NCI-H128 (cell line): ENCODE results near the gene TENT5A.

ENCODE experiments used
- DNase-seq: peaks from one replicate; lab custom pipeline; 2025; ENCODE audit not compliant: unreplicated experiment; lab: John Stamatoyannopoulos, UW

The TENT5A gene

GRCh38 chr6:81772741-81773140 is 20.3 kb upstream of the TENT5A start:
- DNase-seq = no peak

GRCh38 chr6:81771097-81771496 is 18.6 kb upstream of the TENT5A start:
- no peak for DNase-seq

GRCh38 chr6:81770381-81770780 is 17.9 kb upstream of the TENT5A start:
- no peak for DNase-seq

DNA sequence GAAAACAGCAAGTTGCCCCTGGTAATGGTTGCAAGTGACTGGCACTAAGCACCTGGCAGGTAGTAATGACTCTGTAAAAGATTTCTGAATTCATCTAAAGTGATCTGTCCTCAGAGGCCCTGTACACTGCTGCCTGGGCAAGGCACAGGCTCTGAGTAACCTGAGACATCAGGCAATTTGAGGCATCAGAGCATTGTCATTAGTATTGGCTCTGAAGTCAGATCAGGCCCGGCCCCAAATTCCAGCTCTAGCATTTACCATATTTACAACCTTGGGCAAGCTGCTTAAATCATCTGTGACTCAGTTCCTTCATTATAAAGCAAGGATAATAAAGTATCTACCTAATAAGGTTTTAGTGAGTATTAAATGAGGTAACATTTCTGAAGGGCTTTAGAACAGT is 17.3 kb upstream of the TENT5A start:
- DNase-seq = no peak

DNA sequence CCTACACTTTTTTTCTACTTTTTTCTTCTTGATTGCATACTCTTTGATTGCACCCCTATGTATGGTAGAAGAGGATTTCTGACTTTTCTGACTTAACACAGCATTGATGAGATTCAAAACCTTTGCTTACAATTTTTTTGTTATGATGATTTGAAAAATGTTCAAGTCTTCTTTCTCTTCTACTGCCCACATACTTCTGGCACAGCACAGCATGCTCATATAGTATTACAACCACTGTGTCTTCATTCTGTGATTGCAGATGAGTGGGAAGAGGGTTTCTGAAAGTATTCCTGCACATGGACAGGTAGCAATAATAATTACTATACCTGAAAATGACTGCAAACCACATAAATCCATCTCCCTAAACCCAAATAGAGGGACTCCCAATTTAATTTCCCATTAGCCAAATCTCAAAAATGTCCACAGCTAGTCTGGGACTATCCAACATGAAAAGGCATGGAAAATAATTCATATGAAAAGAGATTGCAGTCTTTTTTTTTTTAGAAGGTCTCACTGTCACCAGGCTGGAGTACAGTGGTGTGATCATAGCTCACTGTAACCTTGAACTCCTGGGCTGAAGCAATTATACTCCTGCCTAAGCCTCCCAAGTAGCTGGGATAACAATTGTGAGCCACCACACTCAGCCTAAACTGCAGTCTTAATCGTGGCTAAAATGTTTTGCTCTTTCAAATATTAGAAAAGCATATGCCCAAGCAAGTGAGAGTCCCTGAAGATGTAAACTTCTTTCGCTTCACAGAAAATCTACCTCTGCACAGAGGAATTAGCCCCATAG is 15.9 kb upstream of the TENT5A start:
- no peak for DNase-seq

GRCh38 chr6:81767163-81767891 is 14.8 kb upstream of the TENT5A start:
- no peak for DNase-seq

- no peak for DNase-seq
Measured at GRCh38 chr6:81766482-81767069, 14.1 kb upstream of the TENT5A start.

DNA sequence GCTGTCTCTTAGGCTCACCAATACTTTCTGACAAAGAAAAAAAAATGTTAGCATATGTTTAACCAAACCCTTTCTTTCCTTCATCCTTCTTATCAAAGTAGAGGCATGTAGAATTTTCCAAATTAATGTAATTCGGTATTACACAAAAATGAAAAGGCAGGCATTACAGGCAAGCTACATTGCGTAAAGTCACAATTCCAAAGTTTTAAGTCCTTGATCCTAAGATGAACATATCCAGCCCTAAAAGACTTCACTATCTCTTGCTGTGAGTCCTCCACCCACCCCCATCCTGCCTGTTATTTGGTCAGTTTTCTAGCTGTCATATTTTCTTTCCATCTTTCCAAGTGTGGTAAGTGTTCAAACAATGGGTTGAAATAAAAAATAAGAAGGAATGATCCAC is 12.1 kb upstream of the TENT5A start:
- DNase-seq = no peak

DNA sequence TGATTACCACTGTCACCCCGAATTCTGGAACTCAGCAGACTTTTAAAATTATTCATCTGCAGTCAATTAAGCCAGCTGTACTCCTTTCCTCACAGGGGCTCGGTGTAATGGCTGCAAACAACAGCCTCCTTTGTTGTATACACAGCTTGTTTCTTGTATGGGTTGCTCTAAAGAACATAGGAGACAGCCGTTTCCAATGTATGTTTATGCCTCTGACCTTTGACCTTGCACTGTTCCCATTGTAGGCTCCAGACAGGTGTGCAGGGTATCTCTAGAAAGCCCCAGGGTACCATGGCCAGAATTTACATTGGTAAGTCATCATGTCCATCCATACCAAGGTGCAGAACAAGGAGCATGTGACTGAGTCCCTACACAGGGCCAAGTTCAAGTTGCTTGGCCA is 11.5 kb upstream of the TENT5A start:
- no peak for DNase-seq

DNA sequence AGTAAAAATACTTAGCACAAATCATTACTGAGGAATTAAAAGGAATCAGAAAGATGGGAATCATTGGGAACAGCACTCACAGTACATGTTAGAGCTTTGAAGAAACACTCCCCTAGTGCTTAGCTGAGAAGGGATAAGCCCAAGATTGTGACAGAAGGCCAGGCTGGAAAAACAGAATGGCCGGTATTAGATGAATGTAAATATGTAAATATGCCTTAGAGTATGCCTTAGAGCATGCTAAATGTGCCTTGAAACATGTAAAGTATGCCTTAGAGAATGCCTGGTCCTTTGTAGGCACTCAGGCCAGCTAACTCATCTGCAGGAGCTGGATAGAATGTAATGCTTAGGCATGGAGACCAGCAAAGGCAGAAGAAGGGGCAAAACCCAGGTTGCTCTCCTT is 10.6 kb upstream of the TENT5A start:
- DNase-seq = no peak

GRCh38 chr6:81762606-81763005 is 10.1 kb upstream of the TENT5A start:
- DNase-seq = no peak

DNA sequence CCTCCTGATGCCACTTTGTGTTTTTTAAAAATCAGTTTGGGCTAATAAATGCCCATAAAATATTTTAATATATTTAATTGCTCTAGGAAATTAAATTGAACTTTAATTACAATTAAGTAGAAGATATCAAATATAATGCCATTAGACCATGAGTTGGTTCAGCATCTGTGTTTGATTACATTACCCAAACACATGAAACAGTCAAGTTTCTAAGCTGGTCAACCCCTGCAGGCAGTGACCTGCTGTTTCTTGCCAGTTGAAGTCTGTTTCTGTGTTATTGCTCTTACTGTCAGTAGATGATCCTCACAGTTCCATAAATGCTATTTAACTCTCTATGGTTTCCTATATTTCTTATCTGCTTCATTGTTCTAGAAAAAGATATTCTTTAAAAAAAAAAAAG is 9.7 kb upstream of the TENT5A start:
- no peak for DNase-seq

DNA sequence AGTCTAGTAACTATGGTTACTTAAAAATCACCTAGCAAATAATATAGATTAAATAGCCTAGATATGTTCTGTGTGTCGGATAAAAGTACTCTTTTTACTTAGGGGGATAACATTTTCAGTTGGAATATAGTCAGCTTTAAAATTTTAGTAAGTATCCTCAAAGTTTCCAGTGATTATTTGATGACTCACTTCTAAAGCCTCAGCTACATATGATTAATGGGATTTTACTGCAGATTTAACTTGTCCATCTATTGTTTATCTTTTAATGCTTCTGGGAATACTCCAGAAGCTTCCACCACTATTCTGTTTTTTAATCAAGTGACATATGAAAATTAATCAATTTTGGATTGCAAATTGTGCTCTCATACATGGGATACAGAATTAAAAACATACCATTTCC is 8.7 kb upstream of the TENT5A start:
- no peak for DNase-seq

GRCh38 chr6:81759782-81760181 is 7.3 kb upstream of the TENT5A start:
- no peak for DNase-seq

GRCh38 chr6:81758221-81758620 is 5.7 kb upstream of the TENT5A start:
- DNase-seq = no peak

DNA sequence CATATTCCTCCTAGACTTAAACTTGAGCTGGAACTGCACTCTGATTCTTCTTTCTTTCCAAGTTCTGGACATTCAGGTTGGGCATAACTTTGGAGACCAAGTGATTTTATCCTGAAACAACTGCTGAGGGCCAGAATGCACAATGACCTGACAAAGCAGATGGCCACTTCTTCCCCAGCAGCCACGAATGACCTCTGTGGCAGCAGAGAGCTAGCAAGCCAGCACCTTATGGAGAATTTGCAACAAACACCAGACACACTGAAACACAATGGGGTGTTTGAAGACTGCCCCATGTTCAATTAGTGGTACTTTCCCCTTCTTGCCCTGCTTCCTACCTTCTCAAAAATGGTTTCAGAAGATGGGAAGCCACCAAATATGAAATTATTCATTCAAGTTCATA is 4.2 kb upstream of the TENT5A start:
- no peak for DNase-seq

DNA sequence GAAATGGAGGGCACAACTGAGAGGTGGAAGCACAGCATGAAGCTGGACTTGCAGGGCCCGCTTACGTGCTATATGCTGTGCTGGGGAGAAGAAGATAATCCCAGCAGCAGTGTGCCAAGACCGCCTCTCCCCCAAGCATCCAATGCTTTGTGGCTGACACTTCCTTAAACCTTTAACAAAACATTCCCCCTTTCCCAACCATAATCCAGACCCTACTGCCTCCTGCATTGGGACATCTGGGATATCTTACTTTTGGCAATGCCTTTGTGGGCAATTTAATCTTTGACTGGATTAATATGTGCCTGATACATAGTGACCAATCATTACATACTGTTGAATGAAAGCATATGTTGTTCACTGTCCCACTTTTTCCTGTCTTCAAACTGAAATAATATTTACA is 3.1 kb upstream of the TENT5A start:
- no peak for DNase-seq

GRCh38 chr6:81754906-81755305 is 2.4 kb upstream of the TENT5A start:
- no peak for DNase-seq

- DNase-seq = no peak
Measured at GRCh38 chr6:81753711-81754577, 1.5 kb upstream of the TENT5A start.

DNA sequence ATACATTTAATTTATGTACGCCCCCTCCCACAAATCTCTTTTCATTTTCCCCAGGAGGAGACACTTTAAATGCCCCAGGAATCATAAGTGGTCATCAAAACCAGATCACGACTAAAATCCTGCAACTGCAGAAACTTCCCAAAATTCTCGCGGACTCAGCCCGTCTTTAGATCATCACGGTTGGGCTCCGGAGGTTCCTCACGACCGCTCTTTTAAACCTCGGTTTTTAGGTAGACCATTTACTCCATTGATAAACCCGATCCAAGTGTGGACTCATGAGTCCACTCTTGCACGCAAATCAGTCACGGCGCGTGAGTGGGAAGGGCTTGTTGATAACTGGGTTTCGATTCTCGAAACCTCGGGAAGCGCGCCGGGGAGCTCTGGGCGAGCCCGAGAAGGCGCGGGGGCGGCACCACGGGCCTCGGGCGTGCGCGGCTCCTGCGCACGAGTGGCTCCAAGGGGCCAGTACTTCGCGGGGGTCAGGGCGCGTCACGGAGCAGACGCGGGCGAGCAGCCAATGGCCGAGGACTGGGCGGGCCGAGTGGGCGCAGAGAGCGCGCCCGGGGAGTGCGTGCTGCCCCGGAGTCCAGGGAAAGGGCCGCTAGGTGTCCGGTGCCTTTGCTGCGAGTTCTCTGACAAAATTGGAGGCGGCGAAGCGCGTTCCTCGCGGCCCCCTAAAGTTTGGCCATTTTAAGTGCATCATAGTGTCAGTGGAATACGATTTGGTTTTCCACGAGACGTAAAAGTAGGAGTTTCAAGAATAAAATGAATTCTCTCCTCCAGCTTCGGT is 635 bp upstream of the TENT5A start:
- DNase-seq = no peak
